Measurements from ENCODE around the gene CCDC88A. TPM values are rescaled to one million over a fixed set of nuclear protein-coding genes. Genes with fewer than 3 reads are reported as not detected.

The CCDC88A gene
- total and polyA plus RNA-seq, 4 donors, result 4.0 to 31.0 (median 15.5) TPM

DNA sequence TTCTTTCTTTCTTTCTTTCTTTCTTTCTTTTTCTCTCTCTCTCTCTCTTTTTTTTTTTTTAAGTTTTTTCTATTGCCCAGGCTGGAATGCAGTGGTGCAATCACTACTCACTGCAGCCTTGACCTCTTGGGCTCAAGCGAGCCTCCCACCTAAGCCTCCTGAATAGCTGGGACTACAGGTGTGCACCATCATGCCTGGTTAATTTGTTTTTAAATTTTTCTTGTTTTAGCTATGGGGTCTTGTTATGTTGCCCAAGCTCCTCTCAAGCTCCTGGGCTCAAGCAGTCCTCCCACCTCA, 19.4 kb upstream of the CCDC88A start:
- H3K27ac ChIP-seq (ENCODE audit: low read depth in 1 of 2, low read length in 2 of 2), result no peak overlapping the region
- TF ChIP-seq, protein P1, sequence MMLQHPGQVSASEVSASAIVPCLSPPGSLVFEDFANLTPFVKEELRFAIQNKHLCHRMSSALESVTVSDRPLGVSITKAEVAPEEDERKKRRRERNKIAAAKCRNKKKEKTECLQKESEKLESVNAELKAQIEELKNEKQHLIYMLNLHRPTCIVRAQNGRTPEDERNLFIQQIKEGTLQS (IDR thresholded peaks at IDR 0.05), result no peak
- TF ChIP-seq, protein P2, sequence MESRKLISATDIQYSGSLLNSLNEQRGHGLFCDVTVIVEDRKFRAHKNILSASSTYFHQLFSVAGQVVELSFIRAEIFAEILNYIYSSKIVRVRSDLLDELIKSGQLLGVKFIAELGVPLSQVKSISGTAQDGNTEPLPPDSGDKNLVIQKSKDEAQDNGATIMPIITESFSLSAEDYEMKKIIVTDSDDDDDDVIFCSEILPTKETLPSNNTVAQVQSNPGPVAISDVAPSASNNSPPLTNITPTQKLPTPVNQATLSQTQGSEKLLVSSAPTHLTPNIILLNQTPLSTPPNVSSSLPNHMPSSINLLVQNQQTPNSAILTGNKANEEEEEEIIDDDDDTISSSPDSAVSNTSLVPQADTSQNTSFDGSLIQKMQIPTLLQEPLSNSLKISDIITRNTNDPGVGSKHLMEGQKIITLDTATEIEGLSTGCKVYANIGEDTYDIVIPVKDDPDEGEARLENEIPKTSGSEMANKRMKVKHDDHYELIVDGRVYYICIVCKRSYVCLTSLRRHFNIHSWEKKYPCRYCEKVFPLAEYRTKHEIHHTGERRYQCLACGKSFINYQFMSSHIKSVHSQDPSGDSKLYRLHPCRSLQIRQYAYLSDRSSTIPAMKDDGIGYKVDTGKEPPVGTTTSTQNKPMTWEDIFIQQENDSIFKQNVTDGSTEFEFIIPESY (IDR thresholded peaks at IDR 0.05), result no peak
- no peak for TF ChIP-seq HNF4A (conservative IDR thresholded peaks at IDR 0.05)
- TF ChIP-seq, protein P3, sequence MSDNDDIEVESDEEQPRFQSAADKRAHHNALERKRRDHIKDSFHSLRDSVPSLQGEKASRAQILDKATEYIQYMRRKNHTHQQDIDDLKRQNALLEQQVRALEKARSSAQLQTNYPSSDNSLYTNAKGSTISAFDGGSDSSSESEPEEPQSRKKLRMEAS (IDR thresholded peaks at IDR 0.05), result no peak
- TF ChIP-seq RXRA (IDR thresholded peaks at IDR 0.05), result no peak
- no peak for TF ChIP-seq HNF4G (IDR thresholded peaks at IDR 0.05)
- TF ChIP-seq FOXA2 (IDR thresholded peaks at IDR 0.05), result no peak
- TF ChIP-seq NR2F2 (IDR thresholded peaks at IDR 0.05), result no peak
- H3K36me3 ChIP-seq (ENCODE audit: control insufficient read depth in 4 of 4, insufficient read depth in 3 of 4, low read depth in 1 of 4, low read length in 3 of 4), result no peaks in the 10 kb centered on the region
- WGBS, result 92% methylated on average over 1 of the region's 1 CpG
- no peak overlapping the region for H3K4me3 ChIP-seq (ENCODE audit: low read depth in 1 of 3, low read length in 3 of 3)
- H3K27me3 ChIP-seq (ENCODE audit: control insufficient read depth in 4 of 4, insufficient read depth in 4 of 4, low read length in 3 of 4), result no peaks in the 10 kb centered on the region
- H3K9ac ChIP-seq (ENCODE audit: low read depth in 1 of 2, low read length in 2 of 2), result no peak overlapping the region
- H3K4me1 ChIP-seq (ENCODE audit: control insufficient read depth in 4 of 4, insufficient read depth in 4 of 4, low read length in 3 of 4), result no peaks in the 10 kb centered on the region
- DNase-seq (ENCODE audit: low spot score), result no peak
- H3K9me3 ChIP-seq (ENCODE audit: control insufficient read depth in 4 of 4, low read length in 3 of 4), result no peaks in the 10 kb centered on the region

DNA sequence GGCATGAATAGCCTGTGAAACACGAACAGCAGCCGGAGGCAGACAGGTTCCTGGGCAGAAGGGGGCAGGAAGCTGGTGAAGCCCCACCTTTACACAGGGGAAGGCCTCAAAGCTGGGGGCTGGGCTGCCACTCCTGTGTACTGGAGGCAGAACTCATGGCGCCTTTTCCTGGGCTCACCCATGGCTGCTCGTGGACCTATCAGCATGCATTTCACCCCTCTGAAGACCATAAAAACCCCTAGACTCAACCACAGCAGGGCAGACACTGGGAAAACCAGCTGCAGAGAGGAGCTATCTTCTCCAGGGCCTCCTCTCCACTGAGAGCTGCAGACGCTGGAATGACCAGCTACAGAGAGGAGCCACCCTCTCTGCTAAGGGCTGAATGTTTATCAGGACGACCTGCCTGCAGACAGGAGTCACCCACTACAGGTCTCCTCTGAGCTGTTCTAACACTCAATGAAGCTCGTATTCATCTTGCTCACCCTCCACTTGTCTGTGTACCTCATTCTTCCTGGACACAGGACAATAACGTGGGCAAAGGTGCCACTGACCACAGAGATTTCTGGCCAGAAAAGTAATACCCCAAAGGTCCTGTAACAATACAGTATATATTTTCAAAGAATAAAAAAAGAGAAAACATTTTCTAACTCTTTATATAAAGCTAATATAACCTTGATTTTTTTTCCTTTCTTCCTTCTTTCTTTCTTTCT, 18.9 kb upstream of the CCDC88A start:
- Histone ChIP-seq H3K27me3 (ENCODE audit: control insufficient read depth in 4 of 4, insufficient read depth in 4 of 4, low read length in 3 of 4) (no peaks in the 10 kb centered on the region), H3K4me1 (ENCODE audit: control insufficient read depth in 4 of 4, insufficient read depth in 4 of 4, low read length in 3 of 4) (no peaks in the 10 kb centered on the region), H3K9ac (ENCODE audit: low read depth in 1 of 2, low read length in 2 of 2) (no peak overlapping the region), H3K4me3 (ENCODE audit: low read depth in 1 of 3, low read length in 3 of 3) (no peak overlapping the region), H3K36me3 (ENCODE audit: control insufficient read depth in 4 of 4, insufficient read depth in 3 of 4, low read depth in 1 of 4, low read length in 3 of 4) (no peaks in the 10 kb centered on the region), H3K27ac (ENCODE audit: low read depth in 1 of 2, low read length in 2 of 2) (no peak overlapping the region), H3K9me3 (ENCODE audit: control insufficient read depth in 4 of 4, low read length in 3 of 4) (no peaks in the 10 kb centered on the region)
- DNase-seq (ENCODE audit: low spot score), result no peak
- TF ChIP-seq FOXA1 (IDR thresholded peaks at IDR 0.05), result no peak
- TF ChIP-seq GABPA (IDR thresholded peaks at IDR 0.05 in 1 of 2, conservative IDR thresholded peaks at IDR 0.05 in 1 of 2), result no peak
- TF ChIP-seq RAD21 (IDR thresholded peaks at IDR 0.05), result no peak
- TF ChIP-seq, protein P2 (IDR thresholded peaks at IDR 0.05), result no peak
- no peak for TF ChIP-seq FOXA2 (IDR thresholded peaks at IDR 0.05)
- no peak for TF ChIP-seq RXRA (IDR thresholded peaks at IDR 0.05)
- TF ChIP-seq, protein P1 (IDR thresholded peaks at IDR 0.05), result no peak
- TF ChIP-seq, protein P3 (IDR thresholded peaks at IDR 0.05), result no peak
- no peak for TF ChIP-seq NR2F2 (IDR thresholded peaks at IDR 0.05)
- no peak for TF ChIP-seq YY1 (IDR thresholded peaks at IDR 0.05)
- TF ChIP-seq, protein P4, sequence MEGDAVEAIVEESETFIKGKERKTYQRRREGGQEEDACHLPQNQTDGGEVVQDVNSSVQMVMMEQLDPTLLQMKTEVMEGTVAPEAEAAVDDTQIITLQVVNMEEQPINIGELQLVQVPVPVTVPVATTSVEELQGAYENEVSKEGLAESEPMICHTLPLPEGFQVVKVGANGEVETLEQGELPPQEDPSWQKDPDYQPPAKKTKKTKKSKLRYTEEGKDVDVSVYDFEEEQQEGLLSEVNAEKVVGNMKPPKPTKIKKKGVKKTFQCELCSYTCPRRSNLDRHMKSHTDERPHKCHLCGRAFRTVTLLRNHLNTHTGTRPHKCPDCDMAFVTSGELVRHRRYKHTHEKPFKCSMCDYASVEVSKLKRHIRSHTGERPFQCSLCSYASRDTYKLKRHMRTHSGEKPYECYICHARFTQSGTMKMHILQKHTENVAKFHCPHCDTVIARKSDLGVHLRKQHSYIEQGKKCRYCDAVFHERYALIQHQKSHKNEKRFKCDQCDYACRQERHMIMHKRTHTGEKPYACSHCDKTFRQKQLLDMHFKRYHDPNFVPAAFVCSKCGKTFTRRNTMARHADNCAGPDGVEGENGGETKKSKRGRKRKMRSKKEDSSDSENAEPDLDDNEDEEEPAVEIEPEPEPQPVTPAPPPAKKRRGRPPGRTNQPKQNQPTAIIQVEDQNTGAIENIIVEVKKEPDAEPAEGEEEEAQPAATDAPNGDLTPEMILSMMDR (IDR thresholded peaks at IDR 0.05; ENCODE audit: low read depth, low read length, missing input control), result no peak
- no peak for TF ChIP-seq JUND (IDR thresholded peaks at IDR 0.05)
- no peak for TF ChIP-seq TAF1 (conservative IDR thresholded peaks at IDR 0.05)
- no peak for TF ChIP-seq EGR1 (IDR thresholded peaks at IDR 0.05; ENCODE audit: low read depth in 2 of 2)
- TF ChIP-seq SP1 (IDR thresholded peaks at IDR 0.05), result no peak
- no peak for TF ChIP-seq HNF4A (conservative IDR thresholded peaks at IDR 0.05)
- TF ChIP-seq, protein P5, sequence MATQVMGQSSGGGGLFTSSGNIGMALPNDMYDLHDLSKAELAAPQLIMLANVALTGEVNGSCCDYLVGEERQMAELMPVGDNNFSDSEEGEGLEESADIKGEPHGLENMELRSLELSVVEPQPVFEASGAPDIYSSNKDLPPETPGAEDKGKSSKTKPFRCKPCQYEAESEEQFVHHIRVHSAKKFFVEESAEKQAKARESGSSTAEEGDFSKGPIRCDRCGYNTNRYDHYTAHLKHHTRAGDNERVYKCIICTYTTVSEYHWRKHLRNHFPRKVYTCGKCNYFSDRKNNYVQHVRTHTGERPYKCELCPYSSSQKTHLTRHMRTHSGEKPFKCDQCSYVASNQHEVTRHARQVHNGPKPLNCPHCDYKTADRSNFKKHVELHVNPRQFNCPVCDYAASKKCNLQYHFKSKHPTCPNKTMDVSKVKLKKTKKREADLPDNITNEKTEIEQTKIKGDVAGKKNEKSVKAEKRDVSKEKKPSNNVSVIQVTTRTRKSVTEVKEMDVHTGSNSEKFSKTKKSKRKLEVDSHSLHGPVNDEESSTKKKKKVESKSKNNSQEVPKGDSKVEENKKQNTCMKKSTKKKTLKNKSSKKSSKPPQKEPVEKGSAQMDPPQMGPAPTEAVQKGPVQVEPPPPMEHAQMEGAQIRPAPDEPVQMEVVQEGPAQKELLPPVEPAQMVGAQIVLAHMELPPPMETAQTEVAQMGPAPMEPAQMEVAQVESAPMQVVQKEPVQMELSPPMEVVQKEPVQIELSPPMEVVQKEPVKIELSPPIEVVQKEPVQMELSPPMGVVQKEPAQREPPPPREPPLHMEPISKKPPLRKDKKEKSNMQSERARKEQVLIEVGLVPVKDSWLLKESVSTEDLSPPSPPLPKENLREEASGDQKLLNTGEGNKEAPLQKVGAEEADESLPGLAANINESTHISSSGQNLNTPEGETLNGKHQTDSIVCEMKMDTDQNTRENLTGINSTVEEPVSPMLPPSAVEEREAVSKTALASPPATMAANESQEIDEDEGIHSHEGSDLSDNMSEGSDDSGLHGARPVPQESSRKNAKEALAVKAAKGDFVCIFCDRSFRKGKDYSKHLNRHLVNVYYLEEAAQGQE (IDR thresholded peaks at IDR 0.05), result no peak
- WGBS, result 88% methylated on average over 8 of the region's 8 CpGs
